Measurements from ENCODE around the gene BACE2.

- TF ChIP-seq FOXK2 (IDR thresholded peaks at IDR 0.05) (no peak), TARDBP (IDR thresholded peaks at IDR 0.05) (no peak), FOXM1 (IDR thresholded peaks at IDR 0.05; ENCODE audit: borderline replicate concordance) (no peak), SP1 (IDR thresholded peaks at IDR 0.05) (no peak), PKNOX1 (IDR thresholded peaks at IDR 0.05) (no peak), ARNT (IDR thresholded peaks at IDR 0.05) (no peak), HDGF (IDR thresholded peaks at IDR 0.05; ENCODE audit: borderline replicate concordance) (no peak)
Measured at GRCh38 chr21:41139951-41140350, 28.0 kb upstream of the BACE2 start.
